Chondrocyte (in vitro differentiated cells): ENCODE data around the gene RALGAPA1. TPM values are rescaled to one million over a fixed set of nuclear protein-coding genes. Genes with fewer than 3 reads are reported as not detected.

Experiments used
- DNase-seq: peaks from one replicate; pipeline ENCODE4 v3.0.0; 2021; ENCODE audit warnings: mixed read lengths, low spot score
- H3K27ac Mint-ChIP-seq: one replicate; pipeline ENCODE4 v1.8.0; 2021; ENCODE audit warnings: mild to moderate bottlenecking, moderate library complexity, mixed read lengths; ENCODE audit not compliant: unreplicated experiment
- H3K27me3 Mint-ChIP-seq: 2 replicates; pipeline ENCODE4 v1.8.0; 2021; ENCODE audit warnings: low read depth, mixed read lengths
- H3K36me3 Mint-ChIP-seq: 2 replicates; pipeline ENCODE4 v1.8.0; 2021; ENCODE audit warnings: low read depth, mixed read lengths
- H3K4me1 Mint-ChIP-seq: 2 replicates; pipeline ENCODE4 v1.8.0; 2021; ENCODE audit warnings: low read depth, mild to moderate bottlenecking, mixed read lengths
- H3K4me3 Mint-ChIP-seq: one replicate; pipeline ENCODE4 v1.8.0; 2021; ENCODE audit warnings: mild to moderate bottlenecking, moderate library complexity, mixed read lengths; ENCODE audit not compliant: unreplicated experiment
- H3K9me3 Mint-ChIP-seq: 2 replicates; pipeline ENCODE4 v1.8.0; 2021; ENCODE audit warnings: low read depth, mixed read lengths
- CTCF ChIP-seq: fragments of 200-600 bp; sonication (generic); IDR thresholded peaks from 2 replicates; pipeline ENCODE4 v1.5.0; 2021; ENCODE audit warnings: antibody characterized with exemption, mild to moderate bottlenecking, moderate library complexity
- total RNA-seq: library from RNA; stranded (reverse); gene quantifications from 3 replicates; pipeline ENCODE4 v1.2.1, GENCODE V29; 2021

RALGAPA1 gene
- total RNA-seq, 1 donor from 2014 or later, result 33.2 TPM

- H3K27ac Mint-ChIP-seq, result no peak overlapping the region
- peaks cover 7% of the 10 kb centered on the region for H3K9me3 Mint-ChIP-seq
- H3K27me3 Mint-ChIP-seq, result peaks cover 33% of the 10 kb centered on the region
- no peaks in the 10 kb centered on the region for H3K4me1 Mint-ChIP-seq
- no peak for TF ChIP-seq CTCF
- H3K4me3 Mint-ChIP-seq, result no peak overlapping the region
- no peaks in the 10 kb centered on the region for H3K36me3 Mint-ChIP-seq
- DNase-seq, result no peak
Observed at GRCh38 chr14:35504260-35504659, 304.8 kb downstream of the RALGAPA1 start.

- DNase-seq, result no peak
- H3K4me3 Mint-ChIP-seq, result no peak overlapping the region
- TF ChIP-seq CTCF, result no peak
- H3K36me3 Mint-ChIP-seq, result peaks cover 1% of the 10 kb centered on the region
- H3K27ac Mint-ChIP-seq, result no peak overlapping the region
- H3K9me3 Mint-ChIP-seq, result peaks cover 7% of the 10 kb centered on the region
- peaks cover 33% of the 10 kb centered on the region for H3K27me3 Mint-ChIP-seq
- no peaks in the 10 kb centered on the region for H3K4me1 Mint-ChIP-seq
Observed at GRCh38 chr14:35503646-35504045, 305.4 kb downstream of the RALGAPA1 start.

GRCh38 chr14:35499180-35499579 lies 309.9 kb downstream of the RALGAPA1 start:
- Mint-ChIP-seq H3K9me3 (peaks cover 9% of the 10 kb centered on the region), H3K27me3 (peaks cover 37% of the 10 kb centered on the region), H3K36me3 (peaks cover 1% of the 10 kb centered on the region), H3K4me1 (no peaks in the 10 kb centered on the region), H3K4me3 (no peak overlapping the region), H3K27ac (no peak overlapping the region)
- TF ChIP-seq CTCF, result no peak
- no peak for DNase-seq

GRCh38 chr14:35495278-35495677 lies 313.8 kb downstream of the RALGAPA1 start:
- Mint-ChIP-seq H3K27ac (no peak overlapping the region), H3K9me3 (peaks cover 26% of the 10 kb centered on the region), H3K4me3 (no peak overlapping the region), H3K4me1 (no peaks in the 10 kb centered on the region), H3K27me3 (peaks cover 13% of the 10 kb centered on the region), H3K36me3 (peaks cover 1% of the 10 kb centered on the region)
- no peak for TF ChIP-seq CTCF
- no peak for DNase-seq

- Mint-ChIP-seq H3K36me3 (no peaks in the 10 kb centered on the region), H3K9me3 (peaks cover 25% of the 10 kb centered on the region), H3K4me1 (no peaks in the 10 kb centered on the region), H3K4me3 (no peak overlapping the region), H3K27me3 (peaks cover 7% of the 10 kb centered on the region), H3K27ac (no peak overlapping the region)
- DNase-seq, result no peak
- no peak for TF ChIP-seq CTCF
Observed at GRCh38 chr14:35492569-35493014, 316.5 kb downstream of the RALGAPA1 start.

Other genes starting within 250 kb of the RALGAPA1 start
- 9.5 to 13.1 TPM (median 10.4 TPM) in 3 replicates for gene BRMS1L, start 17.0 kb upstream of the RALGAPA1 start, total RNA-seq